G401.6 (cell line): ENCODE results near the gene CDHR3.
"Not testable (repeated sequence)": the region's sequence is repeated elsewhere in the genome, so short reads cannot be mapped to it uniquely, and the experiment has no call there.

Experiments used
- FAIRE-seq: peaks from 2 replicates; lab custom pipeline; 2012; peaks lifted over from hg19 to GRCh38; lab: Jason Lieb, UNC

Gene CDHR3

DNA sequence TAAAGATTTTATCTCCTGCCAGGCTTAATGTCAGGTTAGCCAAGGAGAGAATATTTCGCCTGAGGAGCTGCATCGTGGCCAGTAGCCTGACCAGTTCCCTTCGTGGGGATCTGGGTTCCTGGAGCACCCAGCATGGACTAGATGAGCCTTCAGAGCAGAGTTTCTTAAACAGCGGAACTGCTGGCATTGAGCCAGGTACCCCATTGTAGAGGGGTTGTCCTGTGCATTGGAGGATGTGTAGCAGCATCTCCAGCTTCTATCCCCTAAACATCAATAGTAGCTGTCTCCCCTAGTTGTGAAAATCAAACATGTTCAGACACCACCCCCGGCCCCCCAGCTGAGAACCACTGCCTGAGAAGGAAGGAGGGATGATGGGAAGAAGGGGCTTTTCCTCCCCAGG lies 36.2 kb downstream of the CDHR3 start:
- no peak for FAIRE-seq

- no peak for FAIRE-seq
These were observed 38.1 kb downstream of the CDHR3 start for GRCh38 chr7:106001196-106001595.

DNA sequence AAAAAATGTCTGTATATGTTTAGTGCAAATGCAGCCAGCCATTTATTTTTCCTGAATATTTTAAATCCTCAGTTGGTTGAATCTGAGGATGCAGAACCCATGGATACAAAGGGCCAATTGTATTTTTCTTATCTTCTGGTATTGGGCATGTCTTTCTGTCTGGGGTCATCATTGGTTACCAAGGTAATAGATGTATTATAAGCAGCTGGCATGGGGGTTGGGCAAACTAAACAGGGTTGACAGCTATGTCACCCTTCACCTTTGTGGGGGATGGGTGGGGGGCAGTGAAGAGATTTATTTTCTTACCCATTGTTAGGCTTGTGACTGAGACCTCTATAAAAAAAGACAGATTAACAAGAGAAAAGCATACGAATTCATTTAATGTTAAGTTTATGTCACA lies 38.8 kb downstream of the CDHR3 start:
- FAIRE-seq, result no peak

DNA sequence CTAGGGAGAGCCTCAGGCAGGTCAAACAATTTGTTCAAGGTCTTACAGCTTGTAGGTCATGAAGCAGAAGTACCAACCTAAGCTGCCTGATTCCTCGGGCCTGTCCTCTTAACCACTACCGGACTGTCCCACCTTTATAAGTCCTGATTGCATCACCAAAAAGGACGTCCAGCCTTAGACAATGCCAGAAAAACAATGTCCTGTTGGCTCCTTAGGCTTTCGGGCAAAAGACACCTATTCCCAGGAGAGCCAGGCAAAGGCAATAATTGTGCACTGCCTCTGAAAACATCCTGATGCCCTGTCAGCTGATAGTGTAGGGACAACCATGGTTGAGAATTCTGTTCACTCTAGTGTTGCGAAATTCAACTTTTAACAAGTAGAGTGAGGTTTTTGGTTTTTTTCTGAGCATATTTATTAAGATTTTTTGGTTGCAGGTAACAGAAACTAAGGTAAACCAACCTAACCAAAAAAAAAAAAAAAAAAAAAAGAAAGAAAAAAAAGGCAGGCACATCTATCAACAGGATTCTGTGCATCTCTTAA lies 40.5 kb downstream of the CDHR3 start:
- no peak for FAIRE-seq

- FAIRE-seq, result no peak
These were observed 43.8 kb downstream of the CDHR3 start for GRCh38 chr7:106006906-106007305.

DNA sequence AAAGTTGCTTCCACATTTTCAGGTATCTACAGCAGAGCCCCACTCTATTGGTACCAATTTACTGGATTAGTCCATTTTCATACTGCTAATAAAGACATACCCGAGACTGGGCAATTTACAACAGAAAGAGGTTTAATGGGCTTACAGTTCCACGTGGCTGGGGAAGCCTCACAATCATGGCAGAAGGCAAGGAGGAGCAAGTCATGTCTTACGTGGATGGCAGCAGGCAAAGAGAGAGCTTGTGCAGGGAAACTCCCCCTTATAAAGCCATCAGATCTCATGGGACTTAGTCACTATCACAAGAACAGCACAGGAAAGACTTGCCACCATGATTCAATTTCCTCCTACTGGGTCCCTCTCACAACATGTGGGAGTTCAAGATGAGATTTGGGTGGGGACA lies 44.7 kb downstream of the CDHR3 start:
- not testable (repeated sequence) for FAIRE-seq

- no peak for FAIRE-seq
These were observed 46.6 kb downstream of the CDHR3 start for GRCh38 chr7:106009503-106010226.

DNA sequence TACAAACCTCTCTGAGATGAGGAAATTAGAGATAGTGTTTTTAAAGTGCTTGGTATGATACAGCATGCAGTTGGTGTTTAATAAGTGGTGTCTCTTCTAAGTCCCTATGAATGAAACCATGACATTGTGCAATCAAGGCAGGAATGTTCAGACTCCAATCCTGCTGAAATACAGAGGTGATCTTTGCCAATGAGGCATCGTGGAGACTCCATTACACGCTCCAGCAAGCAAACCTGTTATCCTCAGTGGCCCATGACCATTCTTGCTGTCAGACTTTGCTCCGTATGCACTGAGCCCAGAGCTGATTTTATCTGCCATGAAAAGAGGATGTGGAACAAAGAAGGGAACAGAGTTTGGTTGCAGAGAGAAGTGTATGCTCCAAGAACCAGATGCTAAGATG lies 47.3 kb downstream of the CDHR3 start:
- no peak for FAIRE-seq

GRCh38 chr7:106010866-106011265 lies 47.8 kb downstream of the CDHR3 start:
- FAIRE-seq, result no peak

DNA sequence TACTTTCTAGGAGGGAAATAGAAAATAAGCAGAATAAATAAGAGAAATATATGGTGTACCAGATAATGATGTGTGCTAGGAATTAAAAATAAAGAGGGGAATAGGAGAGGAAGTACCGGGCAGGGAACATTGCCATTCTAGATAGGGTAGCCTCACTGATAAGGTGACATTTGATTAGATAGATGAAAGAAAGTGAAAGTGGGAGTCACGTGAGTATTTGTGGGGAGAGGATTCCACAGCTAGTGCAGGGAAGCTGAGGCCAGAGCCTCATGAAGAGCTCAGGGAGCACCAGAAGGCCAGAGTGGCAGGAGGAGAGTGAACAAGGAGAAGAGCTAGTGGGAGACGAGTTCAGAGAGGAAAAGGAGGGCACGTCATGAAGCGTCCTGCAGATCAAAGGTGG lies 49.1 kb downstream of the CDHR3 start:
- FAIRE-seq, result no peak

DNA sequence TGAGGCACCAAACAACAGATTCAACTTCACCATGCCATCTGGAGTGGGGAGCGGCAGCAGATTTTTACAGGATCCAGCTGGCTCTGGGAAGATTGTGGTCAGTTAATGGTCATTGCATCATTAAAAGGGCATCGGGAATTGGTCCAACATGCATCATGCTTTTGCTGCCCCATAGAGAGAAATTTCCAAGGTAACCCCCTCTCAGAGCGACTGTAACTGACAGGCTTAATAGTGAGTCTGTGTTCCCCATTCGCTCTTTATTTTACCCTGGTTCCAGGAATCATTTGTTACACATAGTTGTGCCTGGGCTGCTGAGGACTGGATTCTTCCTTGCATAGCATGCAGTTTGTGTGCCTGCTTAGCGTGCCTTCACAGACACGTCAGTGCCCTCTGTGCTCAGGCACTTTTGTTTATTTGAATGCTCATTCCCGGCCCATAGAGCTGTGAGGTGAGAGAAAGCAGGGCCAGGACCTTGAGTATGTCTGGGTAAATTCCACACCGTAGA lies 49.9 kb downstream of the CDHR3 start:
- FAIRE-seq, result no peak

GRCh38 chr7:106015381-106016218 lies 52.5 kb downstream of the CDHR3 start:
- FAIRE-seq, result no peak

- FAIRE-seq, result no peak
These were observed 53.3 kb downstream of the CDHR3 start for GRCh38 chr7:106016331-106016730.

- FAIRE-seq, result no peak
These were observed 54.6 kb downstream of the CDHR3 start for GRCh38 chr7:106017657-106018056.

- no peak for FAIRE-seq
These were observed 55.8 kb downstream of the CDHR3 start for GRCh38 chr7:106018566-106019469.

DNA sequence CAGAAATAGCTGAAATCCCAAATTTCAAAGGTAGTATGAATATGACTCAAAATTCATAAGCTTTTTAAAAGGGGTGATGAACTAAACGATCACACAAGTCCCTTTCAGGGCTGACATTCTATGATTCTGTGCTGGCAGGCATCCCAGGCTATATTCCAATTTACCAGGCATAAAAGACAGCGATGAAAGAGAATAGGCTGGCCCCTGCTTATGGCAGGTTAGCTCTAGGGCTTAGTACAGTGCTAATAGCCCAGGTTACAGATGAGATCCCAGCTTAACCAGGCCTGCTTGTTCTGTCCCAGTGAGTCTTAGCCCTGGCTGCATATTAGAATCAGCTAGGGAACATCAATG lies 56.4 kb downstream of the CDHR3 start:
- no peak for FAIRE-seq

DNA sequence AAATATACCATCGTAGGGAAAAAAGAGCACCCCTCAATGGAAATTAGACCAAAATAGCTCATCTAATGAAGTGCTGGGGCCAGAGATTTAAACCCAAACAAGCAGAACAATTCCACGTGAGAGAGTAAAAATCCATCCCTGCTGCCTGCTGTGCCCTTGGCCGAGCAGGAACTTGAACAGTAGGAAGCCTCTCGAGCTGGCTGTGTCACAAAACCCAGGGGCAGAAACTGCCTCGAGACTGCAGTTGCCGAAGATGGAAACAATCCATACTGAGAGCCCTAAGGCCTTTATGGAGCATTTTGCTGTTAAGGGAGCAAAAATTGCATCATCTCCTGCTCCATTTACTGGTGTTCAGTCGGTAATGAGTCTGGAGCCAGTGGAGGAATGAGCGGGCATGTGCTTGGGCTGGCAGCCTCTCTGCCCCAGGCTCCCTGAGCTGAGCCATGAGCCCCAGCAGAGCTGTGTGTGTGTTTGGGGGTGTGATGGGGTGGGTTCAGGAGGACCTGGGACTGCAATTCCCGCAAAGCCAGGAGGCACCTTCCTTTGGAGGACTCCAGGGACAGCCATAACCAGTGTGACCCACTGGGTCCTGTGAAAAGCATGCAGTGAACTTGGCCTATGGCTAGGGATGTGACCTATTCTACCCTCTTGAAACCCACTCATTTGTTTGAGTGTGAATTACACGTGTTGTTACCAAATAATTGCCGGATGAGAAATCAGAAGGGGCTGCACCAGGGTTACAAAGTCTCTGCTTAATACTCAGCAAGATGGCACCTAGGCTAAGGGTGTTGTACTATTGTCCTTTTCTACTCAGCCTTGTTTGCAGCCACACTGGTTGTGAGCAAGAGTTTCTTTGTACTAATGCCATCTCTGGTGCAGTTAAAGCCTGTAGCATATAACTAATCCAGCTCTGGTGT lies 58.3 kb downstream of the CDHR3 start:
- no peak for FAIRE-seq

DNA sequence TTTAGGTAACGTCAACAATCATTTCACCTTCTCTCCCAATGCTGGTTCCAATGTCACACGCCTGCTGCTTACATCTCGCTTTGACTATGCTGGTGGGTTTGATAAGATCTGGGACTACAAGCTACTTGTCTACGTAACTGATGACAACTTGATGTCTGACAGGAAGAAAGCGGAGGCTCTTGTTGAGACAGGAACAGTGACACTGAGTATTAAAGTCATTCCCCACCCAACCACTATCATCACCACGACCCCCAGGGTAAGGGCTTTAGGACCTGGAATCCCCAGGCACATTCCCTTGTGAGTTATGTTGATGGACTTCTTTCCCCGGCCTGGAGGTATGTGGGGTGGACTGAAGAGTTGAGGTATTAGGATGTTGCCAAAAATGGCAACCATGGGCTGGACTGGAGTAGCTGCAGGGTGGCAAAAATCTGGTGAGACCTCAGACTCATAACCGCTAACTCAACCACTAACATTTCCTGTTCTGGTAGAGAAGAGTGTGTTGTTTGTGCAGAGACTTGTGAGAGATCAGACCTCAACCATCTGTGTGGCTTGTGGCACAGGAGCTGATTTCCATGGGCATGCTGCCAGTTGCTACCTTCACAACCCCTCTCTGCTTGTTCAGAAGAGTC lies 59.2 kb downstream of the CDHR3 start:
- FAIRE-seq, result no peak

GRCh38 chr7:106023369-106024322 lies 60.6 kb downstream of the CDHR3 start:
- FAIRE-seq, result no peak

DNA sequence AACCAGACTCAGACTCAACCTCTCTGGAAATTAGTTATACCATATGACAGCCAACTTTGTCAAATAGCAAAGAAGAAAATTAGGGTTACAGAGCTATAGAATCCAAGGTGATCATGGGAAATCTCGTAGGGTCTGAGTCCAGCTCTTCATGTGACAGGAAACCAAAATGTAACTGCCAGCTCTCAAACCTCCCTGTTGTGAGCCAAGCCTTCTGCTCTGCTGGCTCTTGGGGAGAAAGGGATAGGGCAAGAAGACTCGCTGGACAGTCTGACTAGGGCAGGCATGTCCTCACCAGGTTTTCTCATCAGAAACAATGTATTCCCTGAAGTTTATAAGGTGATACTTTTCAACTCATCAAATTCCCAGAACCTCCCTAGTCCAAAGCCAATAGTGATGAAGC lies 63.0 kb downstream of the CDHR3 start:
- FAIRE-seq, result no peak
